Subcutaneous adipose tissue (tissue), 4 donors: ENCODE measurements around the gene KRT37. TPM values are rescaled to one million over a fixed set of nuclear protein-coding genes. Genes with fewer than 3 reads are reported as not detected.

Experiments
- total RNA-seq, 4 donors: library from RNA; depleted of rRNA; stranded (reverse); fragments of >200 nt; gene quantifications; one replicate each; pipeline ENCODE4 v1.1.0, GENCODE V29; 2016
- TF ChIP-seq, protein P1 (sequence below): fragments of 450-650 bp; IDR thresholded peaks from one replicate; pipeline ENCODE4 v1.5.1; 2016; ENCODE audit warnings: low read depth, mild to moderate bottlenecking, control low read depth, antibody characterized with exemption, moderate library complexity

The KRT37 gene
- total RNA-seq, 4 donors from 2014 or later, result not detected

DNA sequence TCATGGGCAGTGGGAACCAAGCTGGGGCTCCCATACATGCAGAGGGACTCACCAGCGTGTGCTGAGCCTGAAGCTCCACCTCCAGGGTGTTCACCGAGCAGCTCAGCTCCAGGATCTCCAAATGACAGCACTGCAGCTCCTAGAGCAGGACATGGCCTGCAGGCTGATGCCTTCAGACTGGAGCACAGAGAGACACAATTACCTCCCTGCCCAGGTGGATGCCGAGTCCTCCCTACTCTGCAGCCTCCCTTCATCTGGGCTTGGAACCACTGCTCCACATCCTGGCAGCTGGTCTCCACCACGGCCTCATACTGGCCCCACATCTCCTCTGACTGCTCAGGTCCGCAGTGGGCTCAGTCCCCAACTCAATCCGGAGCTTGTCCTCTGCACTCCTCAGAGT, 24.6 kb upstream of the KRT37 start:
- TF ChIP-seq, protein P1, sequence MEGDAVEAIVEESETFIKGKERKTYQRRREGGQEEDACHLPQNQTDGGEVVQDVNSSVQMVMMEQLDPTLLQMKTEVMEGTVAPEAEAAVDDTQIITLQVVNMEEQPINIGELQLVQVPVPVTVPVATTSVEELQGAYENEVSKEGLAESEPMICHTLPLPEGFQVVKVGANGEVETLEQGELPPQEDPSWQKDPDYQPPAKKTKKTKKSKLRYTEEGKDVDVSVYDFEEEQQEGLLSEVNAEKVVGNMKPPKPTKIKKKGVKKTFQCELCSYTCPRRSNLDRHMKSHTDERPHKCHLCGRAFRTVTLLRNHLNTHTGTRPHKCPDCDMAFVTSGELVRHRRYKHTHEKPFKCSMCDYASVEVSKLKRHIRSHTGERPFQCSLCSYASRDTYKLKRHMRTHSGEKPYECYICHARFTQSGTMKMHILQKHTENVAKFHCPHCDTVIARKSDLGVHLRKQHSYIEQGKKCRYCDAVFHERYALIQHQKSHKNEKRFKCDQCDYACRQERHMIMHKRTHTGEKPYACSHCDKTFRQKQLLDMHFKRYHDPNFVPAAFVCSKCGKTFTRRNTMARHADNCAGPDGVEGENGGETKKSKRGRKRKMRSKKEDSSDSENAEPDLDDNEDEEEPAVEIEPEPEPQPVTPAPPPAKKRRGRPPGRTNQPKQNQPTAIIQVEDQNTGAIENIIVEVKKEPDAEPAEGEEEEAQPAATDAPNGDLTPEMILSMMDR, result no peak

DNA sequence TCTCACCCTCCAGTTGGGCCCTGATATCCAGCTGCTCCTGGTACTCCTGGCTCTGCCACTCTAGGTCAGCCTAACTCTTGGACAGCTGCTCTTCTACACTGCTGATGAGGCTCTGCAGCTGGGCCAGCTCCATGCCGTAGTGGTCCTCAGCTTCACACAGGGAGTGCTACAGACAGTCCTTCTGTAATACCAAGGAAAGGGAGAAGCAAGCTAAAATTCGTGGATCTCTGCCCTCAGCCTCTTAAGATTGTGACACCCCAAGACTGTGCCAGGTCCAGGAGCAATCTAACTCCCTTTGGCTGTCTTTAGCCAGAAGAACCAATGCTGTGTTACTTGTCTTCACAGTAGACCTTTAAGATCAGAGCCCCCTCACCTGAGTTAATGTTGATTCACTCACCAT, 24.1 kb upstream of the KRT37 start:
- TF ChIP-seq, protein P1, result no peak

DNA sequence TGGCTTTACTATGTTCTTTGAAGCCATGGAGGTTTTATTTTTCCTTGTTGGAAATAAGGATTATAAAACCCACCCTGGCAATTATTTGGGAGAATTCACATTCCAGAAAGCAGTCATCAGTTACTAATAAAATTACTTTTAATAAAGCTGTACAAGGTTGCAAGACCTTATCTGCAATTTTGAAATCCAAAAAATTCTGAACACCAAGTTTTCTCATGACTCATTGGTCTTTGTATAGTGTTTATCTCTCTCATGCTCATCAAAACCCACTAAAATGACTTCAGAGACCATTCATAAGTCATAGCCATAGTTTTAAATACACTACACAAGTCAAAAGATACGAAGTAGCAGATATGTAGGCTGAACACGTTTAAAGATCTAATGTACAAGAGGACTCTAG, 22.4 kb upstream of the KRT37 start:
- TF ChIP-seq, protein P1, result no peak

DNA sequence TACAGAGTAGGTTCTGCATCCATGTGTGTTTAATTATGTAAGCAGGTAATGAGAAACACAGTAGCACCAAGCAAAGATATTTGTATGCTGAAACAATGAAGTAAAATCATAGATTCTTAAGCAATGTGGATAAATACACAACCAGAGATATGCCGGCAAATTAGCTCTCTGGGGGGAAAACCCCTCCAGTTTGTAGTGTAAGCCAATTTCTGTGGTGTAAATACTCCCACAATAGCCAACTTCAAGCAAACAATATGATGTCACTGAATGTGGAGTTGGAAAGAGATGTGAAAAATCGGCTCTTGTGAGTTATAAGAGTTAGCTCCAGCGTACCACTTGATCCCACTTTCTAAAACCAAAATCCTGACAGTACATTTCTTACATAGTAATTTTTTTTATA, 20.3 kb upstream of the KRT37 start:
- TF ChIP-seq, protein P1, result no peak

DNA sequence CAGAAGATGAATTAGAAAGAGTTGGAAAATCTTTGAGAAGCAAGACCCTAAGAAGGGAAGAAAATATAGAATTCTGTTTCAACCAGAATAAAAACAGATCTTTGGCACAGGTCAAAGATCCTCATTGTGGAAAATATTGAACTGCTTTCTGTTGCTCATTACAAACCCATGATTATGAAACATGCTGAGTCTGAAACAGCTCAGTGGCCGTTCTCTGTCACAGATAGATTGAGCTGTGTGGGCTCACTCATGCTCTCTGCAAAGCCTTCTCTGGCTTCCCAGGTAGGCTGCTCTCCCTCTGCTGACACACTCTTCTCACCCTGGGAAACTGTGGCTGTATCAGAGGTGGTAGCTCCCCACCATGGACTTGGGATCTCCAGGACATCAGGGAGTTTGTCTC, 19.8 kb upstream of the KRT37 start:
- TF ChIP-seq, protein P1, result no peak

DNA sequence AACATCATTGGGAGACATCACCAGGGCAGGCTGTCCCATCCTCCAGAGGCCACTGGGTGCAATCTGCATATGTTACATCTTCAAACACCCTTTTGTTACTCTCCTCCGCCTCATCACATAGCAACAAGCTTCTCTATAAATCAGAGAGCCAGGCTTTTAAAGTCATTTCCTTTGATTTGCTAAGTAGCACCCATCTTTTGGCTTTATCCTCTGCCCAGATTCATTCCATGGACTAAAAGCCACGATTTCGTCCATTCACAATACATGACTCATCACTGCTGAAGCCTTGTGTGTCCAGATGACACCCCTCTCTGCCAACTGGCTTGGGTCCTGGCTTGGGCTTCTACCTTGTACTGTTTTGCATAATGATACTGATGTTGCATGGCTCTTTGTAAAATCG, 18.4 kb upstream of the KRT37 start:
- TF ChIP-seq, protein P1, result no peak

DNA sequence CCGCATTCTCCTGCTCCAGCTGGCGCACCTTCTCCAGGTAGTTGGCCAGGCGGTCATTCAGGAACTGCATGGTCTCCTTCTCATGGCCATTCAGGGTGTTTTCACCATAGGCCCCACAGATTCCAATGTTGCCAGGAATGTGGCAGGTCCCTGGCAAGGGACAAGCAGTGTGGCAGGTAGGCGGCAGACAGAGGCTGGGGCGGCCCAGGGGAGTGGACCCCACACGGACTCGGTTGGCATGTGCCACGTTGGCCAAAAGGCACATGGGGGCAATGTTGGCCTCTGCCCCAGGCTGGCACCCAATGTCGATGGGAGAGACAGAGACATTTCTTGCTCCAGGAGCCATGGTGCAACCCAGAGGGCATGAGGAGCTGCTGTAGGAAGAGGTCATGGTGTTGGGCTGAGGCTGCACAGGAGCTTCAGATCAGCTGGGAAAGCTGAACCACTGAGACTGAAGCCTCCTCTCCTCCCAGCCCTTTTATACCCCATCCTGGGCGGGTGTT, 16.2 kb upstream of the KRT37 start, which contains the start of gene KRT38:
Gene KRT38, minus strand, starts transcription at position 453 of the 503 bp plus-strand sequence. Its CDS starts 62 bp downstream, at position 391.
- TF ChIP-seq, protein P1, result no peak

DNA sequence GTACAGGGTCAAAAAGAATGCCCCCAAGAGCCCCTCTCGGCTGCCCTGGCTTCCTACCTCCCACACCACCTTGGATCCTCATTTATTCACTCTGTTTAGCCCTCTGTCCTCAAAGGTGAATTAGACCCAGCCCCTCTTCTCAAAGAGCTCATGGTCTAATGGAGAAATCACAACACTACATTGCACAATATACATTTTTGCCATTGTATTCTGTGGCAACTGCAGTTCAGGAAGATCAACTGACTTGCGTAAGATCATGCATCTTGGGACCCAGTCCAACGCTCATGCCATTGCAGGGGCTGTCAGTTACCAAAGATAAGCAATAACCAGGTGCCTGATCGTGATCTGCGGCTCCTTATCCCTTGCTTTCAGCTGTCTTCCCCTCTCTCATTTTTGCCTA, 15.0 kb upstream of the KRT37 start:
- TF ChIP-seq, protein P1, result no peak
